ENCODE results near the gene KLHDC4. TPM values are rescaled to one million over a fixed set of nuclear protein-coding genes. Genes with fewer than 3 reads are reported as not detected.
"Not testable (repeated sequence)": the region's sequence is repeated elsewhere in the genome, so short reads cannot be mapped to it uniquely, and the experiment has no call there.

The KLHDC4 gene
- polyA plus RNA-seq, 1 of the 3 experiments (the other 2 are of a cell fraction): 51.2 TPM

DNA sequence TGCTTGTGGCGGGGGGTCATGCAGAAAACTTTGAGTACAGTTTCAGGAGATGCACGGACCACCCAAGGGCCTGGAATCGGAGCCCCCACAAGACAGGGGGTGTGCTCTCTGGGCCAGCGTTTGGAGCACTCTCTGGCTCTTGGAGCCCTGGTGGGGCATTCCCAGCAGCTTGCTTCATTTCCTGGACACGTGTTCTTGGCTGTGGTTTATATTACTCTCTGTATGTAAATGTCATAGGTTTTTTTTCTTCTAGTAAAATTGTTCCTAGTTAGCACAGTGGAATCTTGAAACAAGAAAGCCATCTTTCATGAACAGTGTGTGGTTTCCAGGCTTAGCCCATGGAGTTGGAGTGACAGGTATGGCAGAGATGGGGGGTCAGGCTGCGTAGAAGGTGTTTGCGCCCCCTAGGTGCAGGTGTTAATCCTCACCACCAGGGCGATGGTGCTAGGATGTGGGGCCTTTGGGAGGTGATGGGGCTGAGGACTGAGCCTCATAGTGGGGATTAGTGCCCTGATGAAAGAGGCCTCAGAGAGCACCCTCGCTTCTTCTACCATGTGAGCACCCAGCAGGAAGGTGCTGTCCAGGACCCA is 83.7 kb downstream of the KLHDC4 start:
- 46% methylated on average over 7 of the region's 9 CpGs for WGBS (ENCODE audit: low lambda C conversion rate)
- Histone ChIP-seq H3K4me2 (peak overlapping the region; percentile 49; the same call in 1 of the 2 replicates), H3K4me3 (ENCODE audit: low read depth in 2 of 2, low read length in 1 of 2) (no peak overlapping the region), H3K9me3 (no peaks in the 10 kb centered on the region), H2AFZ (ENCODE audit: low read depth) (no peak overlapping the region; the same call in 1 of the 2 replicates), H3K27me3 (ENCODE audit: insufficient read depth) (no peaks in the 10 kb centered on the region; the same call in 1 of the 2 replicates), H3F3A (replicated peaks; ENCODE audit: insufficient read depth) (no peaks in the 10 kb centered on the region), H4K20me1 (ENCODE audit: insufficient read depth) (no peaks in the 10 kb centered on the region), H3K27ac (ENCODE audit: low read depth in 2 of 2, low read length in 1 of 2) (no peak overlapping the region), H3K36me3 (replicated peaks in 1 of 2; ENCODE audit: control insufficient read depth in 1 of 2, insufficient read depth in 2 of 2, low read length in 1 of 2) (no peaks in the 10 kb centered on the region), H3K79me2 (ENCODE audit: insufficient read depth) (no peaks in the 10 kb centered on the region), H3K9me2 (no peaks in the 10 kb centered on the region), H3K9ac (no peak overlapping the region), H3K4me1 (ENCODE audit: control insufficient read depth in 1 of 2, insufficient read depth in 2 of 2, low read depth in 1 of 2, low read length in 1 of 2) (peaks cover 0 to 3% of the 10 kb centered on the region in 2 experiments; a peak in 1 of 4 replicates)
- TF ChIP-seq, protein P1, sequence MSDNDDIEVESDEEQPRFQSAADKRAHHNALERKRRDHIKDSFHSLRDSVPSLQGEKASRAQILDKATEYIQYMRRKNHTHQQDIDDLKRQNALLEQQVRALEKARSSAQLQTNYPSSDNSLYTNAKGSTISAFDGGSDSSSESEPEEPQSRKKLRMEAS (IDR thresholded peaks at IDR 0.05; ENCODE audit: low read depth): 0 out of 2 replicates have a peak, but pooled peaks have one; percentile 39
- TF ChIP-seq NFIC (IDR thresholded peaks at IDR 0.05; ENCODE audit: borderline replicate concordance): no peak
- TF ChIP-seq, protein P2, sequence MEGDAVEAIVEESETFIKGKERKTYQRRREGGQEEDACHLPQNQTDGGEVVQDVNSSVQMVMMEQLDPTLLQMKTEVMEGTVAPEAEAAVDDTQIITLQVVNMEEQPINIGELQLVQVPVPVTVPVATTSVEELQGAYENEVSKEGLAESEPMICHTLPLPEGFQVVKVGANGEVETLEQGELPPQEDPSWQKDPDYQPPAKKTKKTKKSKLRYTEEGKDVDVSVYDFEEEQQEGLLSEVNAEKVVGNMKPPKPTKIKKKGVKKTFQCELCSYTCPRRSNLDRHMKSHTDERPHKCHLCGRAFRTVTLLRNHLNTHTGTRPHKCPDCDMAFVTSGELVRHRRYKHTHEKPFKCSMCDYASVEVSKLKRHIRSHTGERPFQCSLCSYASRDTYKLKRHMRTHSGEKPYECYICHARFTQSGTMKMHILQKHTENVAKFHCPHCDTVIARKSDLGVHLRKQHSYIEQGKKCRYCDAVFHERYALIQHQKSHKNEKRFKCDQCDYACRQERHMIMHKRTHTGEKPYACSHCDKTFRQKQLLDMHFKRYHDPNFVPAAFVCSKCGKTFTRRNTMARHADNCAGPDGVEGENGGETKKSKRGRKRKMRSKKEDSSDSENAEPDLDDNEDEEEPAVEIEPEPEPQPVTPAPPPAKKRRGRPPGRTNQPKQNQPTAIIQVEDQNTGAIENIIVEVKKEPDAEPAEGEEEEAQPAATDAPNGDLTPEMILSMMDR (IDR thresholded peaks at IDR 0.05): peak; percentile 50
- TF ChIP-seq, protein P3, sequence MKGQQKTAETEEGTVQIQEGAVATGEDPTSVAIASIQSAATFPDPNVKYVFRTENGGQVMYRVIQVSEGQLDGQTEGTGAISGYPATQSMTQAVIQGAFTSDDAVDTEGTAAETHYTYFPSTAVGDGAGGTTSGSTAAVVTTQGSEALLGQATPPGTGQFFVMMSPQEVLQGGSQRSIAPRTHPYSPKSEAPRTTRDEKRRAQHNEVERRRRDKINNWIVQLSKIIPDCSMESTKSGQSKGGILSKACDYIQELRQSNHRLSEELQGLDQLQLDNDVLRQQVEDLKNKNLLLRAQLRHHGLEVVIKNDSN (IDR thresholded peaks at IDR 0.05; ENCODE audit: borderline replicate concordance, low read depth): peak; percentile 46; the same call in 1 of the 2 replicates
- CTCF ChIA-PET: interaction anchor here (1.0 to 1.5 kb wide), 3 partner anchors 29 to 97 kb away, joined by 3 read pairs; no protein-coding TSS in a partner anchor
- no peak for DNase-seq
- POLR2A ChIA-PET: no interaction called here

DNA sequence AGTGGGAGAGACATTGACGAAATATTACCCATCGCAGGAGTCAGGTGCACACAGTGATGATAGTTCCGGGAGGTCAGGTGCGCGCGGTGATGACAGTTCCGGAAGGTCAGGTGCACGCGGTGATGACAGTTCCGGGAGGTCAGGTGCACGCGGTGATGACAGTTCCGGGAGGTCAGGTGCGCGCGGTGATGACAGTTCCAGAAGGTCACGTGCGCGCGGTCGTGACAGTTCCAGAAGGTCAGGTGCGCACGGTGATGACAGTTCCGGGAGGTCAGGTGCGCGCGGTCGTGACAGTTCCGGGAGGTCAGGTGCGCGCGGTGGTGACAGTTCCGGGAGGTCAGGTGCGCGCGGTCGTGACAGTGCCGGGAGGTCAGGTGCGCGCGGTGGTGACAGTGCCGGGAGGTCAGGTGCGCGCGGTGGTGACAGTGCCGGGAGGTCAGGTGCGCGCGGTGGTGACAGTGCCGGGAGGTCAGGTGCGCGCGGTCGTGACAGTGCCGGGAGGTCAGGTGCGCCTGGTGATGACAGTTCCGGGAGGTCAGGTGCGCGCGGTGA is 84.7 kb downstream of the KLHDC4 start:
- POLR2A ChIA-PET; H3K4me1 ChIP-seq (ENCODE audit: control insufficient read depth in 1 of 2, insufficient read depth in 2 of 2, low read depth in 1 of 2, low read length in 1 of 2); H3K4me3 ChIP-seq (ENCODE audit: low read depth in 2 of 2, low read length in 1 of 2); H3K9ac ChIP-seq; DNase-seq; H3K36me3 ChIP-seq (replicated peaks in 1 of 2; ENCODE audit: control insufficient read depth in 1 of 2, insufficient read depth in 2 of 2, low read length in 1 of 2); H3K79me2 ChIP-seq (ENCODE audit: insufficient read depth); H3F3A ChIP-seq (replicated peaks; ENCODE audit: insufficient read depth); H3K9me2 ChIP-seq; H3K4me2 ChIP-seq; H4K20me1 ChIP-seq (ENCODE audit: insufficient read depth); H2AFZ ChIP-seq (ENCODE audit: low read depth); H3K9me3 ChIP-seq; H3K27me3 ChIP-seq (ENCODE audit: insufficient read depth); H3K27ac ChIP-seq (ENCODE audit: low read depth in 2 of 2, low read length in 1 of 2): not testable (repeated sequence)
- 88% methylated on average over 54 of the region's 60 CpGs for WGBS (ENCODE audit: low lambda C conversion rate)
- CTCF ChIA-PET: interaction anchor here (1.0 kb wide), 1 partner anchor 98 kb away, joined by 3 read pairs; no protein-coding TSS in a partner anchor

DNA sequence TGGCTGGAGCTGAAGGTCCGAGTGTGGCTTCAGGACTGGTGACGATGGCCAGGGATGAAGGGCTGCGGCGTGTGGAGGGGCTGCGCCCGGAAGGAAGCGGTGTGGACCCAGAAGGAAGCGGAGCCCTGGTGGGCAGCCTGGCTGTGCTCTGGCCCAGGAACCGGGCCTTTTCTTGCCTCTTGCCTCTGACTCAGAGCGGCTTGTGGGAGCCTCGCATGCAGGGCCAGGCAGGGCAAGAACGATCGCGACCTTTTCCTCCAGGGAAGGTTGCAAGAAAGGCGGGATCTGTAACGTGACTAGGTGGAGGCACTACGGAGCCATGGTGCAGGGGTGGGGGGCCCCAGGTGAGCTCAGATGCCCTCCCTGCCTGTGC is 85.5 kb downstream of the KLHDC4 start:
- no peak overlapping the region for H3K9ac ChIP-seq
- 90% methylated on average over 17 of the region's 17 CpGs for WGBS (ENCODE audit: low lambda C conversion rate)
- no peaks in the 10 kb centered on the region for H3F3A ChIP-seq (replicated peaks; ENCODE audit: insufficient read depth)
- no peak overlapping the region for H3K4me3 ChIP-seq (ENCODE audit: low read depth in 2 of 2, low read length in 1 of 2)
- H2AFZ ChIP-seq (ENCODE audit: low read depth): no peak overlapping the region
- no peaks in the 10 kb centered on the region; a peak in 1 of 4 replicates for H3K4me1 ChIP-seq (ENCODE audit: control insufficient read depth in 1 of 2, insufficient read depth in 2 of 2, low read depth in 1 of 2, low read length in 1 of 2)
- H3K79me2 ChIP-seq (ENCODE audit: insufficient read depth): no peaks in the 10 kb centered on the region
- H3K27ac ChIP-seq (ENCODE audit: low read depth in 2 of 2, low read length in 1 of 2): no peak overlapping the region
- no peaks in the 10 kb centered on the region for H3K9me2 ChIP-seq
- H4K20me1 ChIP-seq (ENCODE audit: insufficient read depth): no peaks in the 10 kb centered on the region
- H3K27me3 ChIP-seq (ENCODE audit: insufficient read depth): no peaks in the 10 kb centered on the region
- ChIA-PET POLR2A (no interaction called here), CTCF (interaction anchor here (0.7 to 1.5 kb wide), 2 partner anchors 25 to 91 kb away, joined by 3 to 4 read pairs; no protein-coding TSS in a partner anchor)
- no peak for DNase-seq
- H3K36me3 ChIP-seq (replicated peaks in 1 of 2; ENCODE audit: control insufficient read depth in 1 of 2, insufficient read depth in 2 of 2, low read length in 1 of 2): no peaks in the 10 kb centered on the region
- H3K9me3 ChIP-seq: no peaks in the 10 kb centered on the region
- no peak overlapping the region for H3K4me2 ChIP-seq
- TF ChIP-seq POLR2AphosphoS5 (IDR thresholded peaks at IDR 0.05; ENCODE audit: low read depth, low read length) (no peak), JUND (IDR thresholded peaks at IDR 0.05) (no peak), RXRA (IDR thresholded peaks at IDR 0.05; ENCODE audit: borderline replicate concordance, low read depth) (no peak), GATA2 (CRISPR knock-in tag; IDR thresholded peaks at IDR 0.05) (no peak), RAD21 (IDR thresholded peaks at IDR 0.05; ENCODE audit: low read length) (no peak), YY1 (IDR thresholded peaks at IDR 0.05; ENCODE audit: low read depth) (no peak), NFIC (IDR thresholded peaks at IDR 0.05; ENCODE audit: borderline replicate concordance) (no peak), FOSL2 (IDR thresholded peaks at IDR 0.05; ENCODE audit: borderline replicate concordance, low read depth) (no peak), RFX5 (IDR thresholded peaks at IDR 0.05; ENCODE audit: low read length) (no peak), RCOR1 (IDR thresholded peaks at IDR 0.05; ENCODE audit: low read length) (no peak)
- TF ChIP-seq, protein P4, sequence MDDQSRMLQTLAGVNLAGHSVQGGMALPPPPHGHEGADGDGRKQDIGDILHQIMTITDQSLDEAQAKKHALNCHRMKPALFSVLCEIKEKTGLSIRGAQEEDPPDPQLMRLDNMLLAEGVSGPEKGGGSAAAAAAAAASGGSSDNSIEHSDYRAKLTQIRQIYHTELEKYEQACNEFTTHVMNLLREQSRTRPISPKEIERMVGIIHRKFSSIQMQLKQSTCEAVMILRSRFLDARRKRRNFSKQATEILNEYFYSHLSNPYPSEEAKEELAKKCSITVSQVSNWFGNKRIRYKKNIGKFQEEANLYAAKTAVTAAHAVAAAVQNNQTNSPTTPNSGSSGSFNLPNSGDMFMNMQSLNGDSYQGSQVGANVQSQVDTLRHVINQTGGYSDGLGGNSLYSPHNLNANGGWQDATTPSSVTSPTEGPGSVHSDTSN (IDR thresholded peaks at IDR 0.05): no peak
- TF ChIP-seq, protein P2 (IDR thresholded peaks at IDR 0.05): no peak

Data from SK-N-SH (cell line).